Heart left ventricle (tissue), 13 donors: ENCODE data around the gene LGALS7B.

ENCODE experiments used
- POLR2A ChIP-seq, 2 donors: fragments of 450-650 bp; IDR thresholded peaks; one replicate each; pipeline ENCODE4 v1.6.1; 2017; ENCODE audit warnings: antibody characterized with exemption in 2 of 2, mild to moderate bottlenecking in 2 of 2, moderate library complexity in 2 of 2
- TF ChIP-seq, protein P1 (sequence below), 12 donors: fragments of 200-600 bp; sonication (generic) in 4 of 12; IDR thresholded peaks; one replicate each; pipeline versions ENCODE4 v1.5.0 to v1.8.0; 2018 to 2022; ENCODE audit warnings: antibody characterized with exemption in 12 of 12, mild to moderate bottlenecking in 5 of 12
- donor health status: ischemic (EF 13 %, LVEDD 7.1; RV severe dilation, severe dysfunction).
- donor health status: DM: no; HTN: yes; CAD: no.
- donor health status: DM: no; HTN: no; CAD: no.
- donor health status: ischemic (EF 25% LVEDD 6.9; RV normal size, moderate dysfunction).
- donor health status: ischemic (EF 25% LVEDD 5.7; RV mildly dilated, moderate dysfunction).
- donor health status: ischemic (EF 35%, LVEDD 5.7; RV mildly dilated, moderate dysfunction).
- donor health status: nonischemic (EF 11% LVEDD 7.7; RV severe dilation, severe dysfunction).
- donor health status: DM: yes; HTN: yes; CAD: no.
- donor health status: PGD.
- donor health status: ischemic (EF 29% LVEDD 5.4; RV normal size, mild dysfunction).
- donor health status: nonischemic (EF 23%, LVEDD 6.1; RV moderate dilation, normal function).

DNA sequence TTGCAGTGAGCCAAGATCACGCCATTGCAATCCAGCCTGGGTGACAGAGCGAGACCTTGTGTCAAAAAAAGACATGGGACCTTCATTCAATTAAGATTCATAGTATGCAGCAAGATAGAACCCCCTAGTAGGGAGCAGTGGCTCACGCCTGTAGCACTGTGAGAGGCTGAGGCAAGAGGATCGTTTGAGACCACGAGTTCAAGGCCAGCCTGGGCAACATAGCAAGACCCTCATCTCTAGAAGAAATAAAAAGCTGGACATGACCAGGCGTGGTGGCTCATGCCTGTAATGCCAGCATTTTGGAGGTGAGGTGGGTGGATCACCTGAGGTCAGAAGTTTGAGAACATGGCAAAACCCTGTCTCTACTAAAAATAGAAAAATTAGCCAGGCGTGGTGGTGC lies 8.6 kb upstream of the LGALS7B start:
- TF ChIP-seq, protein P1, sequence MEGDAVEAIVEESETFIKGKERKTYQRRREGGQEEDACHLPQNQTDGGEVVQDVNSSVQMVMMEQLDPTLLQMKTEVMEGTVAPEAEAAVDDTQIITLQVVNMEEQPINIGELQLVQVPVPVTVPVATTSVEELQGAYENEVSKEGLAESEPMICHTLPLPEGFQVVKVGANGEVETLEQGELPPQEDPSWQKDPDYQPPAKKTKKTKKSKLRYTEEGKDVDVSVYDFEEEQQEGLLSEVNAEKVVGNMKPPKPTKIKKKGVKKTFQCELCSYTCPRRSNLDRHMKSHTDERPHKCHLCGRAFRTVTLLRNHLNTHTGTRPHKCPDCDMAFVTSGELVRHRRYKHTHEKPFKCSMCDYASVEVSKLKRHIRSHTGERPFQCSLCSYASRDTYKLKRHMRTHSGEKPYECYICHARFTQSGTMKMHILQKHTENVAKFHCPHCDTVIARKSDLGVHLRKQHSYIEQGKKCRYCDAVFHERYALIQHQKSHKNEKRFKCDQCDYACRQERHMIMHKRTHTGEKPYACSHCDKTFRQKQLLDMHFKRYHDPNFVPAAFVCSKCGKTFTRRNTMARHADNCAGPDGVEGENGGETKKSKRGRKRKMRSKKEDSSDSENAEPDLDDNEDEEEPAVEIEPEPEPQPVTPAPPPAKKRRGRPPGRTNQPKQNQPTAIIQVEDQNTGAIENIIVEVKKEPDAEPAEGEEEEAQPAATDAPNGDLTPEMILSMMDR (IDR thresholded peaks at IDR 0.05): no peak
- no peak for TF ChIP-seq POLR2A (IDR thresholded peaks at IDR 0.05)
